H9 (cell line): ENCODE results near the gene ABCF2. TPM values are rescaled to one million over a fixed set of nuclear protein-coding genes. Genes with fewer than 3 reads are reported as not detected.

ENCODE experiments used
- DNase-seq: peaks from one replicate; pipeline ENCODE4 v3.0.0-alpha.2; 2017
- H2AFZ ChIP-seq: one replicate; pipeline ENCODE4 v1.6.1; 2013; ENCODE audit warnings: mild to moderate bottlenecking, low read length, control low read depth, moderate library complexity
- H2AK5ac ChIP-seq: 2 replicates; pipeline ENCODE4 v1.6.1; 2013; ENCODE audit warnings: low read length, control low read depth, mixed read lengths; ENCODE audit not compliant: insufficient read length
- H2BK120ac ChIP-seq: one replicate; pipeline ENCODE4 v1.6.1; 2013; ENCODE audit warnings: low read depth, mild to moderate bottlenecking, low read length, control low read depth, inconsistent platforms; ENCODE audit not compliant: poor library complexity, severe bottlenecking
- H2BK12ac ChIP-seq: 2 replicates; pipeline ENCODE4 v1.6.1; 2013; ENCODE audit warnings: low read length, control low read depth, mixed read lengths, low read depth; ENCODE audit not compliant: insufficient read length
- H2BK15ac ChIP-seq: 2 replicates; pipeline ENCODE4 v1.6.1; 2013; ENCODE audit warnings: low read depth, low read length, control low read depth
- H2BK20ac ChIP-seq: one replicate; pipeline ENCODE4 v1.6.1; 2013; ENCODE audit warnings: low read depth, mild to moderate bottlenecking, low read length, control low read depth, inconsistent platforms; ENCODE audit not compliant: poor library complexity, severe bottlenecking
- H2BK5ac ChIP-seq: 2 replicates; pipeline ENCODE4 v1.6.1; 2013; ENCODE audit warnings: low read length, control low read depth, mixed read lengths; ENCODE audit not compliant: insufficient read length
- H3K14ac ChIP-seq: 2 replicates; pipeline ENCODE4 v1.6.1; 2013; ENCODE audit warnings: low read length, control low read depth; ENCODE audit not compliant: insufficient read depth
- H3K18ac ChIP-seq: 2 replicates; pipeline ENCODE4 v1.6.1; 2013; ENCODE audit warnings: low read depth, mild to moderate bottlenecking, mixed read lengths, low read length, control low read depth; ENCODE audit not compliant: insufficient read length
- H3K23ac ChIP-seq: 2 replicates; pipeline ENCODE4 v1.6.1; 2013; ENCODE audit warnings: low read length, control low read depth, mixed read lengths, low read depth; ENCODE audit not compliant: insufficient read length
- H3K23me2 ChIP-seq: 2 replicates; pipeline ENCODE4 v1.6.1; 2013; ENCODE audit warnings: low read depth, mild to moderate bottlenecking, mixed read lengths, low read length, control low read depth; ENCODE audit not compliant: insufficient read length, poor library complexity, severe bottlenecking
- H3K27ac ChIP-seq: 2 replicates; pipeline ENCODE4 v1.5.1; 2013; ENCODE audit warnings: low read length, control low read depth, mixed read lengths, low read depth; ENCODE audit not compliant: insufficient read length
- H3K27me3 ChIP-seq: 2 replicates; pipeline ENCODE4 v1.6.1; 2013; ENCODE audit warnings: low read length, control low read depth, inconsistent platforms; ENCODE audit not compliant: insufficient read depth
- H3K4ac ChIP-seq: 2 replicates; pipeline ENCODE4 v1.6.1; 2013; ENCODE audit warnings: low read depth, mild to moderate bottlenecking, control low read depth, inconsistent platforms, low read length, moderate library complexity
- H3K4me1 ChIP-seq: 2 replicates; pipeline ENCODE4 v1.6.1; 2013; ENCODE audit warnings: low read length, control low read depth, inconsistent platforms; ENCODE audit not compliant: insufficient read depth
- H3K4me2 ChIP-seq: 2 replicates; pipeline ENCODE4 v1.6.1; 2013; ENCODE audit warnings: low read length, control low read depth, mixed read lengths; ENCODE audit not compliant: insufficient read length, insufficient read depth
- H3K56ac ChIP-seq: 2 replicates; pipeline ENCODE4 v1.6.1; 2013; ENCODE audit warnings: low read depth, mild to moderate bottlenecking, mixed read lengths, low read length, control low read depth; ENCODE audit not compliant: insufficient read length
- H3K79me1 ChIP-seq: 2 replicates; pipeline ENCODE4 v1.6.1; 2013; ENCODE audit warnings: low read depth, mild to moderate bottlenecking, moderate library complexity, low read length, control low read depth, inconsistent platforms; ENCODE audit not compliant: insufficient read depth, poor library complexity, severe bottlenecking
- H3K79me2 ChIP-seq: 2 replicates; pipeline ENCODE4 v1.6.1; 2013; ENCODE audit warnings: low read length, control low read depth, inconsistent platforms; ENCODE audit not compliant: insufficient read depth
- H3K9ac ChIP-seq: 2 replicates; pipeline ENCODE4 v1.6.1; 2013; ENCODE audit warnings: low read length, control low read depth, mixed read lengths; ENCODE audit not compliant: insufficient read length; ENCODE audit errors: extremely low read depth
- H3K9me3 ChIP-seq: one replicate; pipeline ENCODE4 v1.6.1; 2013; ENCODE audit warnings: low read depth, low read length, inconsistent platforms; ENCODE audit not compliant: control insufficient read depth
- H3T11ph ChIP-seq: one replicate; pipeline ENCODE4 v1.6.1; 2013; ENCODE audit warnings: mild to moderate bottlenecking, low read length, control low read depth, inconsistent platforms
- H4K20me1 ChIP-seq: one replicate; pipeline ENCODE4 v1.6.1; 2013; ENCODE audit not compliant: control insufficient read depth, insufficient read length, insufficient read depth
- H4K5ac ChIP-seq: 2 replicates; pipeline ENCODE4 v1.6.1; 2013; ENCODE audit warnings: low read depth, mild to moderate bottlenecking, mixed read lengths, low read length, control low read depth; ENCODE audit not compliant: insufficient read length
- H4K8ac ChIP-seq: replicated peaks from 2 replicates; pipeline ENCODE4 v1.6.1; 2013; ENCODE audit warnings: low read length, control low read depth, mixed read lengths, low read depth; ENCODE audit not compliant: insufficient read length
- H4K91ac ChIP-seq: 2 replicates; pipeline ENCODE4 v1.6.1; 2013; ENCODE audit warnings: low read depth, mild to moderate bottlenecking, moderate library complexity, mixed read lengths, low read length, control low read depth; ENCODE audit not compliant: insufficient read length
- H3K27ac Mint-ChIP-seq, 3 experiments: 2 replicates in 2 of 3; 3 replicates in 1 of 3; pipeline ENCODE4 v1.8.0; 2020 to 2021; ENCODE audit warnings: mixed read lengths in 3 of 3, mild to moderate bottlenecking in 1 of 3, moderate library complexity in 1 of 3
- H3K27me3 Mint-ChIP-seq: 2 replicates; pipeline ENCODE4 v1.8.0; 2021; ENCODE audit warnings: low read depth, mild to moderate bottlenecking, moderate library complexity, mixed read lengths
- H3K36me3 Mint-ChIP-seq, 3 experiments: 2 replicates in 2 of 3; 3 replicates in 1 of 3; pipeline ENCODE4 v1.8.0; 2020 to 2021; ENCODE audit warnings: low read depth in 3 of 3, mixed read lengths in 3 of 3; ENCODE audit not compliant: insufficient read depth in 1 of 3
- H3K4me1 Mint-ChIP-seq, 2 experiments: 2 replicates each; pipeline ENCODE4 v1.8.0; 2020; ENCODE audit warnings: mixed read lengths in 2 of 2
- H3K4me3 Mint-ChIP-seq, 2 experiments: 2 replicates in 1 of 2; 3 replicates in 1 of 2; pipeline ENCODE4 v1.8.0; 2020 to 2021; ENCODE audit warnings: mild to moderate bottlenecking in 2 of 2, mixed read lengths in 2 of 2, moderate library complexity in 1 of 2
- H3K9me3 Mint-ChIP-seq, 2 experiments: 2 replicates in 1 of 2; 3 replicates in 1 of 2; pipeline ENCODE4 v1.8.0; 2020; ENCODE audit warnings: mild to moderate bottlenecking in 2 of 2, mixed read lengths in 2 of 2, moderate library complexity in 1 of 2
- WGBS: extraction: QIAGEN DNeasy Blood & Tissue Kit; methylation state at CpG from one replicate; pipeline ENCODE4 v1.1.7; 2013; ENCODE audit warnings: missing lambda C conversion rate, low lambda C conversion rate, mixed read lengths; ENCODE audit not compliant: insufficient read length; ENCODE audit errors: extremely low coverage; 5-methylcytosine and 5-hydroxymethylcytosine counted together
- total RNA-seq: library from RNA; stranded (reverse); gene quantifications from 2 replicates; pipeline ENCODE4 v1.2.1, GENCODE V29; 2021
- TF ChIP-seq, protein P1 (sequence below): fragments of 200-600 bp; sonication (generic); conservative IDR thresholded peaks from 3 replicates; pipeline ENCODE4 v1.8.0; 2021; ENCODE audit warnings: antibody characterized with exemption, mild to moderate bottlenecking

Gene ABCF2
- total RNA-seq, 1 experiment from 2014 or later: 70.1 TPM

DNA sequence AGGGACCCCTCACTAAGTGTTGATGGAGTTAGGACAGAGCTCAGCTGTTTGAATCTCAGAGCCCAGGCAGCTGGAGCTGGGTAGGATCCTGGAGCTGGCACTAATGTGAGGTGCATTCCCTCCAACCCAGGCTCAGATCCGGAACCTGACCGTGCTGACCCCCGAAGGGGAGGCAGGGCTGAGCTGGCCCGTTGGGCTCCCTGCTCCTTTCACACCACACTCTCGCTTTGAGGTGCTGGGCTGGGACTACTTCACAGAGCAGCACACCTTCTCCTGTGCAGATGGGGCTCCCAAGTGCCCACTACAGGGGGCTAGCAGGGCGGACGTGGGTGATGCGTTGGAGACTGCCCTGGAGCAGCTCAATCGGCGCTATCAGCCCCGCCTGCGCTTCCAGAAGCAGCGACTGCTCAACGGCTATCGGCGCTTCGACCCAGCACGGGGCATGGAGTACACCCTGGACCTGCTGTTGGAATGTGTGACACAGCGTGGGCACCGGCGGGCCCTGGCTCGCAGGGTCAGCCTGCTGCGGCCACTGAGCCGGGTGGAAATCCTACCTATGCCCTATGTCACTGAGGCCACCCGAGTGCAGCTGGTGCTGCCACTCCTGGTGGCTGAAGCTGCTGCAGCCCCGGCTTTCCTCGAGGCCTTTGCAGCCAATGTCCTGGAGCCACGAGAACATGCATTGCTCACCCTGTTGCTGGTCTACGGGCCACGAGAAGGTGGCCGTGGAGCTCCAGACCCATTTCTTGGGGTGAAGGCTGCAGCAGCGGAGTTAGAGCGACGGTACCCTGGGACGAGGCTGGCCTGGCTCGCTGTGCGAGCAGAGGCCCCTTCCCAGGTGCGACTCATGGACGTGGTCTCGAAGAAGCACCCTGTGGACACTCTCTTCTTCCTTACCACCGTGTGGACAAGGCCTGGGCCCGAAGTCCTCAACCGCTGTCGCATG lies 10.5 kb upstream of the ABCF2 start:
- Histone ChIP-seq H2BK20ac (no peak overlapping the region), H4K91ac (no peak overlapping the region), H3T11ph (no peak overlapping the region), H3K9me3 (no peaks in the 10 kb centered on the region), H3K79me1 (no peaks in the 10 kb centered on the region), H3K18ac (no peak overlapping the region), H3K23ac (no peak overlapping the region), H3K14ac (no peak overlapping the region), H3K27ac (no peak overlapping the region), H2BK120ac (no peak overlapping the region), H2AFZ (no peak overlapping the region), H3K56ac (no peak overlapping the region), H4K8ac (no peak overlapping the region), H2AK5ac (no peak overlapping the region), H3K79me2 (peaks cover 6% of the 10 kb centered on the region; the same call in 1 of the 2 replicates), H3K9ac (no peak overlapping the region), H4K20me1 (no peaks in the 10 kb centered on the region), H3K27me3 (no peaks in the 10 kb centered on the region), H2BK15ac (no peak overlapping the region), H3K4ac (no peak overlapping the region), H2BK5ac (no peak overlapping the region), H3K23me2 (peaks cover 6% of the 10 kb centered on the region), H3K4me2 (no peak overlapping the region), H2BK12ac (no peak overlapping the region), H3K4me1 (no peaks in the 10 kb centered on the region), H4K5ac (no peak overlapping the region)
- Mint-ChIP-seq H3K27ac (no peak overlapping the region), H3K36me3 (peaks cover 4 to 27% (median 19%) of the 10 kb centered on the region in 3 experiments; a peak in 6 of 7 replicates), H3K9me3 (no peaks in the 10 kb centered on the region), H3K27me3 (peaks cover 3% of the 10 kb centered on the region; the same call in 1 of the 2 replicates), H3K4me1 (peaks cover 10 to 11% of the 10 kb centered on the region in 2 experiments), H3K4me3 (no peak overlapping the region; a peak in 1 of 5 replicates)
- no peak for DNase-seq
- WGBS: no CpG with 5 or more reads among the region's 44 CpGs
- TF ChIP-seq, protein P1, sequence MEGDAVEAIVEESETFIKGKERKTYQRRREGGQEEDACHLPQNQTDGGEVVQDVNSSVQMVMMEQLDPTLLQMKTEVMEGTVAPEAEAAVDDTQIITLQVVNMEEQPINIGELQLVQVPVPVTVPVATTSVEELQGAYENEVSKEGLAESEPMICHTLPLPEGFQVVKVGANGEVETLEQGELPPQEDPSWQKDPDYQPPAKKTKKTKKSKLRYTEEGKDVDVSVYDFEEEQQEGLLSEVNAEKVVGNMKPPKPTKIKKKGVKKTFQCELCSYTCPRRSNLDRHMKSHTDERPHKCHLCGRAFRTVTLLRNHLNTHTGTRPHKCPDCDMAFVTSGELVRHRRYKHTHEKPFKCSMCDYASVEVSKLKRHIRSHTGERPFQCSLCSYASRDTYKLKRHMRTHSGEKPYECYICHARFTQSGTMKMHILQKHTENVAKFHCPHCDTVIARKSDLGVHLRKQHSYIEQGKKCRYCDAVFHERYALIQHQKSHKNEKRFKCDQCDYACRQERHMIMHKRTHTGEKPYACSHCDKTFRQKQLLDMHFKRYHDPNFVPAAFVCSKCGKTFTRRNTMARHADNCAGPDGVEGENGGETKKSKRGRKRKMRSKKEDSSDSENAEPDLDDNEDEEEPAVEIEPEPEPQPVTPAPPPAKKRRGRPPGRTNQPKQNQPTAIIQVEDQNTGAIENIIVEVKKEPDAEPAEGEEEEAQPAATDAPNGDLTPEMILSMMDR: no peak
